GM12873 (cell line): ENCODE measurements around the gene KRTAP3-3.

Source experiments
- CTCF ChIP-seq: IDR thresholded peaks from 2 replicates; pipeline ENCODE4 v1.5.1; 2012; ENCODE audit warnings: low read depth, mild to moderate bottlenecking, moderate library complexity, low read length, control low read depth; ENCODE audit not compliant: insufficient read depth; ENCODE audit errors: missing control alignments

Gene KRTAP3-3

GRCh38 chr17:40975516-40975915 lies 18.4 kb downstream of the KRTAP3-3 start:
- no peak for TF ChIP-seq CTCF

- no peak for TF ChIP-seq CTCF
These were observed 19.6 kb downstream of the KRTAP3-3 start for GRCh38 chr17:40974366-40974765.

- TF ChIP-seq CTCF = no peak
These were observed 26.4 kb downstream of the KRTAP3-3 start for GRCh38 chr17:40967582-40967981.

- no peak for TF ChIP-seq CTCF
These were observed 27.1 kb downstream of the KRTAP3-3 start, which contains the start of gene KRT39 for GRCh38 chr17:40966848-40967247. Gene KRT39, minus strand, starts transcription at chr17:40966948. Its CDS starts 92 bp downstream, at chr17:40966856.

GRCh38 chr17:40963838-40964237 lies 30.1 kb downstream of the KRTAP3-3 start:
- TF ChIP-seq CTCF = peak; percentile 66

- no peak for TF ChIP-seq CTCF
These were observed 31.9 kb downstream of the KRTAP3-3 start for GRCh38 chr17:40962059-40962561.

- TF ChIP-seq CTCF = no peak
These were observed 32.4 kb downstream of the KRTAP3-3 start for GRCh38 chr17:40961591-40961990.
